Breast epithelium (tissue), 3 donors: ENCODE results near the gene LYAR.

Experiments
- POLR2A ChIP-seq: fragments of 450-650 bp; IDR thresholded peaks from one replicate; pipeline ENCODE4 v1.6.1; 2016; ENCODE audit warnings: antibody characterized with exemption, mild to moderate bottlenecking, moderate library complexity
- POLR2AphosphoS5 ChIP-seq, 3 donors: sonication (generic); formaldehyde crosslinking; IDR thresholded peaks; one replicate each; pipeline ENCODE4 v1.6.1; 2017; ENCODE audit warnings: antibody characterized with exemption in 3 of 3
- TF ChIP-seq, protein P1 (sequence below), 3 donors: fragments of 450-650 bp; IDR thresholded peaks; one replicate each; pipeline ENCODE4 v1.5.1; 2016 to 2017; ENCODE audit warnings: antibody characterized with exemption in 3 of 3, mild to moderate bottlenecking in 3 of 3, moderate library complexity in 3 of 3

DNA sequence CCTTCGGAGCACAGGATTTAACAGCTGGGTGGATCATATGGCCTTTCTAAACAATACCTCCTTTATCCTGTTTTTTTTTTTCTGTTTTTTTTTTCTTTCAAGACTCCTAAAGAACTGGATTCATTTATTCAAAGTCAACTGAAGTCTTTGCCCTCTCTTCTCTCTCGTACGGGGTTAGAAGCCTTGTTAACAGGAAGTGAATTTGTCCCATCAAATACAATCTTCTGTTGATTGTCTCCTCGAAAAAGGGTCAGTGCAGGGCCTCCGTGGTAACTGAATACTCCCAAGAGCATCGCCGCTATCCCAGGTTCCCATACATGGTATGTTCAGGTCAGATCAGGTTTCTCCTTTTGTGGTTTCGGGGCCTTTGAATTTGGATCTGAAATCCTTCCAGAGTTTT lies 40.1 kb downstream of the LYAR start:
- TF ChIP-seq, protein P1, sequence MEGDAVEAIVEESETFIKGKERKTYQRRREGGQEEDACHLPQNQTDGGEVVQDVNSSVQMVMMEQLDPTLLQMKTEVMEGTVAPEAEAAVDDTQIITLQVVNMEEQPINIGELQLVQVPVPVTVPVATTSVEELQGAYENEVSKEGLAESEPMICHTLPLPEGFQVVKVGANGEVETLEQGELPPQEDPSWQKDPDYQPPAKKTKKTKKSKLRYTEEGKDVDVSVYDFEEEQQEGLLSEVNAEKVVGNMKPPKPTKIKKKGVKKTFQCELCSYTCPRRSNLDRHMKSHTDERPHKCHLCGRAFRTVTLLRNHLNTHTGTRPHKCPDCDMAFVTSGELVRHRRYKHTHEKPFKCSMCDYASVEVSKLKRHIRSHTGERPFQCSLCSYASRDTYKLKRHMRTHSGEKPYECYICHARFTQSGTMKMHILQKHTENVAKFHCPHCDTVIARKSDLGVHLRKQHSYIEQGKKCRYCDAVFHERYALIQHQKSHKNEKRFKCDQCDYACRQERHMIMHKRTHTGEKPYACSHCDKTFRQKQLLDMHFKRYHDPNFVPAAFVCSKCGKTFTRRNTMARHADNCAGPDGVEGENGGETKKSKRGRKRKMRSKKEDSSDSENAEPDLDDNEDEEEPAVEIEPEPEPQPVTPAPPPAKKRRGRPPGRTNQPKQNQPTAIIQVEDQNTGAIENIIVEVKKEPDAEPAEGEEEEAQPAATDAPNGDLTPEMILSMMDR (IDR thresholded peaks at IDR 0.05): no peak
- no peak for TF ChIP-seq POLR2AphosphoS5 (IDR thresholded peaks at IDR 0.05)
- TF ChIP-seq POLR2A: no peak
